ENCODE data around the gene CNTN4. TPM values are rescaled to one million over a fixed set of nuclear protein-coding genes. Genes with fewer than 3 reads are reported as not detected.

The CNTN4 gene
- total and polyA plus RNA-seq, 2 of the 8 experiments (the other 6 are each of a cell fraction or from before 2014, with no cell fraction given), result 0.41 to 2.2 TPM

GRCh38 chr3:3081381-3082233, 982.9 kb downstream of the CNTN4 start:
- no peak for DNase-seq (ENCODE audit: low read depth in 1 of 2, low spot score in 2 of 2)
- Histone ChIP-seq H3K79me1 (ENCODE audit: low read depth, low read length) (no peaks in the 10 kb centered on the region), H3K4me3 (ENCODE audit: extremely low read depth in 1 of 4, insufficient read depth in 2 of 4, low read depth in 3 of 4, low read length in 4 of 4) (no peak overlapping the region)

More at GRCh38 chr3:3081381-3082233, 982.9 kb downstream of the CNTN4 start:
- TF ChIP-seq SRF (IDR thresholded peaks at IDR 0.05; ENCODE audit: low read depth, low read length) (no peak), RFX5 (IDR thresholded peaks at IDR 0.05; ENCODE audit: borderline replicate concordance, low read depth, low read length) (no peak), EGR1 (IDR thresholded peaks at IDR 0.05; ENCODE audit: borderline replicate concordance, low read depth, low read length) (no peak), CREB1 (IDR thresholded peaks at IDR 0.05) (no peak), RBBP5 (IDR thresholded peaks at IDR 0.05; ENCODE audit: borderline replicate concordance, low read depth, low read length) (no peak), TAF7 (optimal IDR thresholded peaks at IDR 0.05; ENCODE audit: borderline replicate concordance, low read depth, low read length) (no peak), EZH2 (IDR thresholded peaks at IDR 0.05; ENCODE audit: low read depth, low read length, severe bottlenecking) (no peak)
- no peak for FAIRE-seq
- no peak overlapping the region for H2BK5ac ChIP-seq (ENCODE audit: low read depth, low read length)
- 86% methylated on average over 9 of the region's 9 CpGs; no CpG with 5 or more reads in 1 of the 2 experiments for WGBS, 2 experiments (ENCODE audit: extremely low coverage in 1 of 2, insufficient coverage in 1 of 2, insufficient read length in 1 of 2, insufficient replicate concordance in 2 of 2, low coverage in 1 of 2, low lambda C conversion rate in 2 of 2, missing lambda C conversion rate in 1 of 2)
- no peak overlapping the region for H2BK12ac ChIP-seq (ENCODE audit: low read depth, low read length)
- no peaks in the 10 kb centered on the region for H3K23me2 ChIP-seq (ENCODE audit: low read depth, low read length)
- H4K91ac ChIP-seq (replicated peaks; ENCODE audit: insufficient read length, low read length), result no peak overlapping the region
- no peak overlapping the region for H2AFZ ChIP-seq (ENCODE audit: low read length)
- no peak overlapping the region for H4K8ac ChIP-seq (ENCODE audit: extremely low read depth, insufficient read depth, low read length)
- no peaks in the 10 kb centered on the region for H3K79me2 ChIP-seq (ENCODE audit: control insufficient read depth in 1 of 2, insufficient read depth in 2 of 2, low read length in 2 of 2)
- H3K18ac ChIP-seq (ENCODE audit: extremely low read depth, low read length), result no peak overlapping the region
- no peak overlapping the region for H2BK120ac ChIP-seq (replicated peaks; ENCODE audit: low read depth, low read length)
- peaks cover 1 to 15% (median 3%) of the 10 kb centered on the region in 4 experiments; a peak in 5 of 7 replicates for H3K4me1 ChIP-seq (replicated peaks in 1 of 4; ENCODE audit: control insufficient read depth in 3 of 4, insufficient read depth in 4 of 4, low read length in 3 of 4)
- no peak overlapping the region for H3K4me2 ChIP-seq (ENCODE audit: insufficient read depth in 1 of 2, low read depth in 2 of 2, low read length in 2 of 2)
- H4K20me1 ChIP-seq (replicated peaks in 1 of 2; ENCODE audit: control insufficient read depth in 1 of 2, insufficient read depth in 2 of 2, low read length in 2 of 2), result no peaks in the 10 kb centered on the region
- H3K36me3 ChIP-seq (ENCODE audit: control insufficient read depth in 2 of 4, insufficient read depth in 4 of 4, low read length in 3 of 4), result no peaks in the 10 kb centered on the region
- no peak overlapping the region for H3K4ac ChIP-seq (replicated peaks; ENCODE audit: insufficient read length, low read depth, low read length)
- no peak overlapping the region for H2BK20ac ChIP-seq (ENCODE audit: low read length)
- no peak overlapping the region for H2AK5ac ChIP-seq (ENCODE audit: low read depth, low read length)
- no peaks in the 10 kb centered on the region for H3K9me3 ChIP-seq (ENCODE audit: insufficient read depth in 2 of 2, low read depth in 1 of 2, low read length in 1 of 2)
- no peak overlapping the region for H3K23ac ChIP-seq (ENCODE audit: insufficient read length)
- H3K27ac ChIP-seq (ENCODE audit: low read depth, low read length), result no peak overlapping the region
- no peak overlapping the region for H3K9ac ChIP-seq (replicated peaks in 1 of 4; ENCODE audit: extremely low read depth in 1 of 4, low read depth in 3 of 4, low read length in 3 of 4)
- H3K27me3 ChIP-seq (replicated peaks in 1 of 4; ENCODE audit: control insufficient read depth in 3 of 4, extremely low read depth in 1 of 4, insufficient read depth in 3 of 4, low read length in 3 of 4), result no peaks in the 10 kb centered on the region
- ChIA-PET CTCF (ENCODE audit: partially characterized antibody) (no interaction called here), POLR2A (ENCODE audit: partially characterized antibody) (interaction anchor here (1.7 kb wide), 1 partner anchor 14 kb away, joined by 3 read pairs; no protein-coding TSS in a partner anchor)
- no peak overlapping the region for H4K5ac ChIP-seq (ENCODE audit: insufficient read length, low read depth, low read length)
- H3K56ac ChIP-seq (replicated peaks; ENCODE audit: insufficient read length, low read depth, low read length), result no peak overlapping the region
- H3K14ac ChIP-seq (ENCODE audit: insufficient read length), result no peak overlapping the region
- no peak overlapping the region for H2BK15ac ChIP-seq (ENCODE audit: low read length)
